ENCODE data around the gene SLC2A4RG.
"Not testable (repeated sequence)": the region's sequence is repeated elsewhere in the genome, so short reads cannot be mapped to it uniquely, and the experiment has no call there.

The SLC2A4RG gene

GRCh38 chr20:63775096-63775978, 35.8 kb downstream of the SLC2A4RG start:
- no peak for DNase-seq (ENCODE audit: low read depth in 2 of 2, low spot score in 1 of 2)

- DNase-seq (ENCODE audit: low read depth in 2 of 2, low spot score in 1 of 2) = not testable (repeated sequence)
Observed at GRCh38 chr20:63776875-63777274, 37.3 kb downstream of the SLC2A4RG start.

- DNase-seq (ENCODE audit: low read depth in 2 of 2, low spot score in 1 of 2) = no peak
Observed at GRCh38 chr20:63777614-63778013, 38.0 kb downstream of the SLC2A4RG start.

GRCh38 chr20:63778034-63778752, 38.6 kb downstream of the SLC2A4RG start:
- no peak for DNase-seq (ENCODE audit: low read depth in 2 of 2, low spot score in 1 of 2)

GRCh38 chr20:63778857-63779256, 39.3 kb downstream of the SLC2A4RG start:
- DNase-seq (ENCODE audit: low read depth in 2 of 2, low spot score in 1 of 2) = no peak

- no peak for DNase-seq (ENCODE audit: low read depth in 2 of 2, low spot score in 1 of 2)
Observed at GRCh38 chr20:63781181-63781580, 41.6 kb downstream of the SLC2A4RG start.

GRCh38 chr20:63782051-63782471, 42.5 kb downstream of the SLC2A4RG start:
- no peak for DNase-seq (ENCODE audit: low read depth in 2 of 2, low spot score in 1 of 2)

GRCh38 chr20:63782521-63782971, 43.0 kb downstream of the SLC2A4RG start:
- no peak for DNase-seq (ENCODE audit: low read depth in 2 of 2, low spot score in 1 of 2)

GRCh38 chr20:63783970-63784369, 44.4 kb downstream of the SLC2A4RG start:
- DNase-seq (ENCODE audit: low read depth in 2 of 2, low spot score in 1 of 2) = no peak

- no peak for DNase-seq (ENCODE audit: low read depth in 2 of 2, low spot score in 1 of 2)
Observed at GRCh38 chr20:63785691-63786131, 46.1 kb downstream of the SLC2A4RG start.

- DNase-seq (ENCODE audit: low read depth in 2 of 2, low spot score in 1 of 2) = no peak
Observed at GRCh38 chr20:63787302-63787701, 47.7 kb downstream of the SLC2A4RG start.

GRCh38 chr20:63787749-63788148, 48.2 kb downstream of the SLC2A4RG start:
- no peak for DNase-seq (ENCODE audit: low read depth in 2 of 2, low spot score in 1 of 2)

GRCh38 chr20:63789836-63790571, 50.4 kb downstream of the SLC2A4RG start:
- no peak for DNase-seq (ENCODE audit: low read depth in 2 of 2, low spot score in 1 of 2)

GRCh38 chr20:63790572-63791168, 51.1 kb downstream of the SLC2A4RG start:
- no peak for DNase-seq (ENCODE audit: low read depth in 2 of 2, low spot score in 1 of 2)

GRCh38 chr20:63791497-63792156, 52.1 kb downstream of the SLC2A4RG start:
- no peak for DNase-seq (ENCODE audit: low read depth in 2 of 2, low spot score in 1 of 2)

- no peak for DNase-seq (ENCODE audit: low read depth in 2 of 2, low spot score in 1 of 2)
Observed at GRCh38 chr20:63792866-63793265, 53.3 kb downstream of the SLC2A4RG start.
